KOPT-K1 (cell line): ENCODE data around the gene SLC4A1AP.
A peak's percentile ranks its signal among the peaks of the same experiment; 100 is the strongest.
"Not testable (repeated sequence)": the region's sequence is repeated elsewhere in the genome, so short reads cannot be mapped to it uniquely, and the experiment has no call there.

Experiments used
- H3K27ac ChIP-seq: fragments of 200-600 bp; sonication (generic); 2 replicates; pipeline ENCODE4 v1.5.1; 2016; ENCODE audit warnings: antibody characterized with exemption, mild to moderate bottlenecking, low read depth, low read length; ENCODE audit not compliant: poor library complexity, severe bottlenecking
- H3K36me3 ChIP-seq: fragments of 200-600 bp; sonication (generic); 2 replicates; pipeline ENCODE4 v1.5.1; 2017; ENCODE audit warnings: antibody characterized with exemption, mild to moderate bottlenecking, low read length, moderate library complexity; ENCODE audit not compliant: insufficient read depth
- H3K9me3 ChIP-seq: fragments of 200-600 bp; sonication (generic); 2 replicates; pipeline ENCODE4 v1.5.1; 2017; ENCODE audit warnings: antibody characterized with exemption, low read length, mild to moderate bottlenecking; ENCODE audit not compliant: insufficient read depth, poor library complexity, severe bottlenecking

Gene SLC4A1AP, protein sequence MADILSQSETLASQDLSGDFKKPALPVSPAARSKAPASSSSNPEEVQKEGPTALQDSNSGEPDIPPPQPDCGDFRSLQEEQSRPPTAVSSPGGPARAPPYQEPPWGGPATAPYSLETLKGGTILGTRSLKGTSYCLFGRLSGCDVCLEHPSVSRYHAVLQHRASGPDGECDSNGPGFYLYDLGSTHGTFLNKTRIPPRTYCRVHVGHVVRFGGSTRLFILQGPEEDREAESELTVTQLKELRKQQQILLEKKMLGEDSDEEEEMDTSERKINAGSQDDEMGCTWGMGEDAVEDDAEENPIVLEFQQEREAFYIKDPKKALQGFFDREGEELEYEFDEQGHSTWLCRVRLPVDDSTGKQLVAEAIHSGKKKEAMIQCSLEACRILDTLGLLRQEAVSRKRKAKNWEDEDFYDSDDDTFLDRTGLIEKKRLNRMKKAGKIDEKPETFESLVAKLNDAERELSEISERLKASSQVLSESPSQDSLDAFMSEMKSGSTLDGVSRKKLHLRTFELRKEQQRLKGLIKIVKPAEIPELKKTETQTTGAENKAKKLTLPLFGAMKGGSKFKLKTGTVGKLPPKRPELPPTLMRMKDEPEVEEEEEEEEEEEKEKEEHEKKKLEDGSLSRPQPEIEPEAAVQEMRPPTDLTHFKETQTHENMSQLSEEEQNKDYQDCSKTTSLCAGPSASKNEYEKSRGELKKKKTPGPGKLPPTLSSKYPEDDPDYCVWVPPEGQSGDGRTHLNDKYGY

DNA sequence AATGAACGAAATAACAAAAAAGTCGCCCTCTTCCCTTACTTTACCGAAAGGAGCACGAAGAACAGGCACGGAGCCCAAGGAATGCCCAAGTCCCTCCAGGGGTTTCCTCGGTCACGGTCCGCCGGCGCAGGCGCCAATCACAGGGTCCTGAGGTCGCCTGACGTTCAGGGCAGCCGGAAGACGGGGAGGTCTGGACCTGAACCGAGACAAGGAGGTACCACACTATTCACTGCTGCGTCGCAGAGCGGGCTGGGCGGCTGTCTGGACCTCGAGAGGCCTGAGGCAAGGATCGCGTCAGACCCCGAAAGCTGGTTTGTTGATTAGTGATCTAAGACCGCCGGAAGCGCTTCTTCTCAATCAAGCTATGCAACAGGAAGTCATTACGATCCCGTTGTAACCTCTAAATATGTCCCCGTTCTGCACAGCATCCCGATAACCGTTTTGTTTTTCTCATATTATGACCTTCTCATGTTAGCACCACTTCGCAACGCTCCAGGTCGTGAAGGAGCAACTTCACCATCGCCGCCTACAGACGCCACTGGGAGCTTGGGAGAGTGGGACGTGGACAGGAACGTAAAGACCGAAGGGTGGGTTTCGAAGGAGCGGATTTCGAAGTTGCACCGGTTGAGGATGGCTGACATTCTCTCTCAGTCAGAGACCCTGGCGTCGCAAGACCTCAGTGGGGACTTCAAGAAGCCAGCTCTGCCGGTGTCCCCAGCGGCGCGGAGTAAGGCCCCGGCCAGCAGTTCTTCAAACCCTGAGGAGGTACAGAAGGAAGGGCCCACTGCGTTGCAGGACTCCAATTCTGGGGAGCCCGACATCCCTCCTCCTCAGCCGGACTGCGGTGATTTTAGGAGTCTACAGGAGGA, at the start of gene SLC4A1AP, which contains the start of gene SUPT7L:
Gene SLC4A1AP, plus strand, starts transcription at position 605 of the 869 bp plus-strand sequence. Its CDS starts 26 bp downstream, at position 631.
Gene SUPT7L, minus strand, starts transcription at position 330 of the 869 bp plus-strand sequence. CDS start 1,422 bp downstream, outside the sequence.
- H3K36me3 ChIP-seq: peaks cover 50% of the 10 kb centered on the region

DNA sequence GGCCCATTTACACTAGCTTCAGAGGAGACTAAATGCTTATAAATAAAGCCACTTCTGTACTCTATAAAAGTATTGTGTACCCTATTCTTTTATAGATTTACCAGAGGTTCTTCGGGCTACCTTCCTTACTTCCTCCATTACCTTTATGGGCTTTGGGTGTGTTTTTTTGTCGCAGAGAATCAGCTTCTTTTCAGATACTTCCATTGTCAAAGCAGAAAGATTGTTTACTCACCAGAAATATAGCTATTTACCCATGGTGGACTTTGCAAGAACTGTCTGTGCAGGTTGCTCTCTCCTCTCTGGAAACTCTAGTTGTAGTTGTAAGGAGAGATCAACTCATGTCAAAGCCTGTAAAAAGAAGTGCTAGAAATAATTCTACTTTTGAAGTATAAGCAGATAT, 49.7 kb upstream of the SLC4A1AP start:
- H3K9me3 ChIP-seq: no peaks in the 10 kb centered on the region
- no peak overlapping the region for H3K27ac ChIP-seq
- peaks cover 81% of the 10 kb centered on the region for H3K36me3 ChIP-seq

More for the DNA sequence above, at the start of gene SLC4A1AP, which contains the start of gene SUPT7L:
- Histone ChIP-seq H3K9me3 (no peaks in the 10 kb centered on the region), H3K27ac (peak within 1 kb of the TSS; percentile 81)

DNA sequence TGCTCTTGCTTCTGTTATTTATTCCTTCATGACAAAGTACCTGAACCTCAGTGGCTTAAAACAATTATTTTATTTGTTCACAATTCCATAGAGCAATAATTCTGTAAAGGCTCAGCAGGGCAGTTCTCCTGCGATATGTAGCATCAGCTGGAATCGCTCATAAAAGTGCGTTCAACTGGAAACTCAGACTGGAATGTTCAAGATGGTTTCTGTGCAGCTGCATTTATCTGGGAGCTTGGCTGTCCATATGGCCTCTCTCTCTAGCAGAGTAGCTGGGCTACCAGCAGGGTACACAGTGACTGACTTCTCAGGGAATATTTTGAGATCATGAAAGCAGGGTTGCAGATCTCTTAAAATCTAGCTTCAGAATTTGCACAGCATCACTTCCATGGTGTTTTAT, 48.4 kb upstream of the SLC4A1AP start:
- Histone ChIP-seq H3K36me3 (peaks cover 86% of the 10 kb centered on the region), H3K27ac (no peak overlapping the region), H3K9me3 (no peaks in the 10 kb centered on the region)

DNA sequence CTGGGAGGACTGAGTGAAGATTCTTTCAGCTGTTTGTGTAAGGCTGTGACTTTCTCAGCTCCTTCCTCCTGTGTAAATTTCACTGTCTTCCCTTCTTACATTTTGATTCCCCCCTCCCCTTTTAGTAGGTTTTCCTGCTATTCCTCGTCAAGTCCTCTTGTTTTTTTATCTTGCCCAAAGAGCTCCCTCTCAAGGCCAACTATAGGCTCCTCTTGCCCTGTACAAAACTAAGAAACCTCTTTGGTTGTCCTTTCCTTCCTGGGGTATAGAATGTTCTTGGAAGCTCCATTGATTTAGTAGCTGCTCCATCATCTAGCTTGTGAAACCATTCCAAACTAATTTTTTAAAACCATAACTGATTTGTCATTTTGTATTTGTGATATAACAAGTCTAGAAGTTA, 42.2 kb upstream of the SLC4A1AP start:
- peaks cover 87% of the 10 kb centered on the region for H3K36me3 ChIP-seq
- H3K9me3 ChIP-seq: no peaks in the 10 kb centered on the region
- no peak overlapping the region for H3K27ac ChIP-seq

DNA sequence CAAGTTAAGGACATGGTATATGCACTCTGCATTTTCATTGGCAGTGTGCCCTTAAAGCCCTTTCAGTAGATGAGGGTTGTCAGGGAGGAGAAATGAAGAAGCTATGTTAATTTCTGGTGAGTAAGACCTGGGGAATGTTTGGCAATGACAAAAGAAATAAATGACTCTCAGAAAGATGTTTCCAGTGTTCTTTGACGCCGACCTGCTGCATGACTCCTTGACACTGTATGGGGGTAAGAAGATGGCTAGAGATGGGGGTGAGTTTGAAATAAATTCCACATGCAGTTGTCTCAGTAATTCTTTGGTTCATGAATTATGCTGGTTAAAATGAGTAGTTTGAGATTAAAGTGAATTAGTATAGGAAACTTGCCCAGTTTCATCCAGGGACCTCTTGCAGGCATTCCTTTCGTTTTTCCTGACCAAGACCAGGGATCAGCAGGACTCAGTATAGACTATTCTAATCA, 40.7 kb upstream of the SLC4A1AP start:
- Histone ChIP-seq H3K36me3 (peaks cover 73% of the 10 kb centered on the region), H3K9me3 (no peaks in the 10 kb centered on the region), H3K27ac (no peak overlapping the region)

DNA sequence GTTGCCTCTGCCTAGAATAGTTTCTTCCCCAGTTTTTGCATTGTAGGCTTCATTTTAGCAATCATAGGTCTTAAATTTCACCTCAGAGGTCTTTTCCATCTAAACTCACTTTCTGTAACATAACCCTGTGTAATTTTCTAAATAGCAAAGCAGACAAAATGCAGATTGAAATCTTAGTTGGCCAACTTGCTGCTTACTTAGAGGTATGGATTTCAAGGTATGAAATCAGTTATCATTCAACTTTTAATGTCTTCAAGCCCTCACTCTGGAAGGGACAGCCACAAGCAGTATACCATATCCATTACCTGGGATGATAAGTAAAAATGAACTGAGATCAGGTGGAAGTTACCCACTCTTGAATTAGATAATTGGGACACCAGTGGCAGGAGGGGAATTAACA, 38.7 kb upstream of the SLC4A1AP start:
- Histone ChIP-seq H3K36me3 (peaks cover 53% of the 10 kb centered on the region), H3K27ac (no peak overlapping the region), H3K9me3 (no peaks in the 10 kb centered on the region)

DNA sequence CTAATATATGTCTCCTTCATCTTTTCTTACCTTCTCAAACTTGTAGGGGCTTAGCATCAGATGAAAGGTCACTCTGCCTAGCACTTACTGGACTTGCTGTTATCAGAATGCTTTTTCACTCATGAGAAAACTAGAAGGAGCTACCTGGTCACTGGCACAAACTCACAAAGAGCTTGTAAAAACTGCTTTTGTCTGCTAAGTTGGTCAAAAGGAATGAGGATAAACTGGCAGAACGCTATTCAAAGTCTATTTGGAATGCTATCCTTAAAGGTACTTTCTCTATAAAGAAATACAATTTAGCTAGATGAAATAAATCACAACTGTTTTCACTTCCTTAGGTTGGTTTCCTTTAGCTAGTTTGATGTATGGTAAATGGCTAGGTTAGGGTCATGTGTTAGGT, 37.4 kb upstream of the SLC4A1AP start:
- not testable (repeated sequence) for H3K27ac ChIP-seq, H3K9me3 ChIP-seq
- peaks cover 50% of the 10 kb centered on the region for H3K36me3 ChIP-seq

DNA sequence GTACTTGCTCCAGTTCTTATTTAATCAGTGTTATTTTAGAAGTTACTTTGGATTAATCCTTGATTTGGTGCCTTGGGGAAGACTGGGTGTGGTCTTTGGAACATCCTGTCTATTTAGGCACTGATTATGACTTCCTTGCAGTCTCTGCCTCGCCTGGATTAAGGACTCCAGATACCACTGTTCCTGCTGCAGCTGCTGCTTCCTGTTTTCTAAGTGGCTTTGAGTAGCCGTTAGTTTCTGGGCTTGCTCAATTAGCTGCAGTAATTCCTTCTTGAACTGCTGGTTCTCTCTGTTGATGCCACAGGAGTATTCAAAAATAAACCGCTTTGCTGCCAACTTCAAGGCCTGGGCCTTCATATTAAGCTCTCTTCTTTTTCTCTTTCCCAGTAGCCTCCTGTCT, 36.8 kb upstream of the SLC4A1AP start:
- H3K27ac ChIP-seq, H3K9me3 ChIP-seq: not testable (repeated sequence)
- peaks cover 50% of the 10 kb centered on the region for H3K36me3 ChIP-seq

DNA sequence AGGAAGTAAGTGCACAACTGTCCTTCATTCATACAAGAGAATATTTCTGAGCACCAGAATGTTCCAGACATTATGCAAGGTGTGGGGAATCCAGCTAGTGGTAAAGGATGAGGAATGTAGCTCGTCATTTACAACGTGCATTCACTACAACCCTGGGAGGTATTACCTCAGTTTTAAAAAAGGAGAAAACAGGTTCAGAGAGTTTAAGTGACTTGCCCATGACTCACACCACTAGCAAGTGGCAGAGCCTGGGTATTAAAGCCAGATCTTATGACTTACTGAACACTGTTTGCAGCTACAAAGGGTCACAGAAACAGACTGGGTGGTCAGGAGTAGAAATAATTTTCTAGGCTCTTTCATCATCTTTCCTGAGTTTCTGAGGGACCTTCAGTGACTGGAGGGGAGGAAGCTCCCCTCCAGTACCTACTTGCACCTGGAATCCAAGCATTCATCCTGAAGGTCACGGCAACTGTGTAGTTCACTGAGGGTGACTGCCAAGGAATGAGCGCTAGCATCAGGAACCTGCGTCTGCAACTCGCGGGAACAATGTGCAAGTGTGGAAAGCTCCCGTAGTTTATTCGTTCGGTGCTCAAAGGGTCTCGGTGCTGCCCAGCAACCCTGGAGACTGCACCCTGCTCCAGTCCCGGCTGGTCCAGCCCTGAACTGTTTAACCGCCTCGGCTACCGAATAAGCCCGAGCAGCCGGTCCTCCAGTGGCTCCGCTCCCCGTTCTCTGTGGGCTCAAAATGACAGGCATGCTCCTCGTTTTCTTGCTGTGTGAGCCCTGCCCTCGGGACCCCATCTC, 35.5 kb upstream of the SLC4A1AP start:
- Histone ChIP-seq H3K9me3 (no peaks in the 10 kb centered on the region), H3K27ac (peak overlapping the region; percentile 72), H3K36me3 (peaks cover 49% of the 10 kb centered on the region)

DNA sequence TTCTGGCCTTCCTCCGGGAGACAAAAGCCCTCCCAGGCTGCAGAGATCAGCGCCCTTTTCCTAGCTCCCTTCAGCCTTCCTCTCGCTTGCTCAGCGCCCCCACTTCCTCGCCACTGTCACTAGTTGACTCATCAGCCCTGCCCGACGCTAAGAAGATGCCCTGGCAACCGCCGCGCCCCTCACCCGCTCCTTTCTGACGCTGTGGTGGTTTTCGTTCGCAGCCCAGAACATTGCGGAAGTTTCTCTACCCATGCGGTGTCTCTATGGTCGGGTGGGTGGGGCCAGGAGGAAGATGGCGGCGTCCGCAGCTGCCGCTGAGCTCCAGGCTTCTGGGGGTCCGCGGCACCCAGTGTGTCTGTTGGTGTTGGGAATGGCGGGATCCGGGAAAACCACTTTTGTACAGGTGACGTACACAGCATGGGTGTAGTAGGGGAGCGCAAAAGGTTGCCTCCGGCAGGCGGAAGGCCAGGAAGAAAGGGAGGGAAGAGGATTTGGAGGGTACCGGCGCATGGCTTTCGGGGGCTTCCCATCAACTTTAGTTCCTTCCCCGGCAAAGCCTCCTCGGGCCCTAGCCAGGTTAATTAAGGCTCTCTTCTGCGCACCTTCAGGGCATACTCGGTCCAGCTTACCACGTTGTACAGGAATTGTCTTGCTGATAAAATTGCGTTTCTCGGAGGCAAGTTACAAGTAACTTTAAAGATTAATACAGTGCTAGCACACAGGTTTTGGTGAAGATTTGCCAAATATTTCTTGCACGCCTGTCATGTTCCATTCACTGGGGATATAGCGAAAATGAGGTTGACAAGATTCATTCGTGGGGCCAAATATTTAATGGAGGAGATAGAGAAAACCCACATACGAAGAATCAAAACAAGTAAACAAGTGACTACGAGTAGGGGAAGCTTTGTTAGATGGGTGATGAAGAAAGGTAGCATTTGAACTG, 34.7 kb upstream of the SLC4A1AP start, which contains the start of the genes CCDC121 and GPN1:
Gene CCDC121, minus strand, starts transcription at position 246 of the 943 bp plus-strand sequence. CDS start 1,213 bp downstream, outside the sequence.
Gene GPN1, plus strand, starts transcription at position 284 of the 943 bp plus-strand sequence. Its CDS starts 9 bp downstream, at position 293.
- no peaks in the 10 kb centered on the region for H3K9me3 ChIP-seq
- H3K27ac ChIP-seq: peak within 1 kb of the TSS; percentile 72
- peaks cover 49% of the 10 kb centered on the region for H3K36me3 ChIP-seq

DNA sequence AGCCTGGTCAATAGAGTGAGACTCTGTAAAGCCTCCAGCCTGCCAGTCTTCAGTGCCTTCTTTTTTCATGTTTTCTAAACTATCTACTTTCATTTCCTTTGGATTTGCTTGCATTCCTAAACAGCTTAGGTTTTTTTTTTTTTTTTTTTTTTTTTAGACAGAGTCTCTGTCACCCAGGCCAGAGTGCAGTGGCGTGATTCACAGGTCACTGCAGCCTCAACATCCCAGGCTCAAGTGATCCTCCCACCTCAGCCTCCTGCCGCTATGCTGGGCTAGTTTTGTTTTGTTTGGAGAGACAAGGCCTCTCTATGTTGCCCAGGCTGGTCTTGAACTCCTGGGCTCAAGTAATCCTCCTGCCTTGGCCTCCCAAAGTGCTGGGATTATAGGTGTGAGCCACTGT, 33.4 kb upstream of the SLC4A1AP start:
- H3K36me3 ChIP-seq: peaks cover 48% of the 10 kb centered on the region
- not testable (repeated sequence) for H3K27ac ChIP-seq, H3K9me3 ChIP-seq

DNA sequence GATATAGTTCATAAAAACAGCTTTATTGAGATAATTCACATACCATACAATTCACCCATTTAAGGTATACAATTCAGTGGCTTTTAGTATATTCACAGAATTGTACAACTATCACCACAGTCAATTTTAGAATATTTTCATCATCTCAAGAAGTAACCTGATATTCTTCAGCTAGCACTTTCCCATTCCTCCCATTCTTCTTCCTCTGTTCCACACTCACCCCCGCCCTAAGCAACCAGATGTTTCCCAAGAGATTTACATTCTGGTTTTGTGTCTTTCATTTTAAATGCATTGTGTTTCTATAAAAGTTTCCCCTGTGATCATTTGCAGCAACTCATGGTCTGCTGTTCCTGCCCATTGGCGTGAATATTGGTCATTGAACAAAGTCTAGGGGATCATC, 29.4 kb upstream of the SLC4A1AP start:
- H3K9me3 ChIP-seq: no peaks in the 10 kb centered on the region

DNA sequence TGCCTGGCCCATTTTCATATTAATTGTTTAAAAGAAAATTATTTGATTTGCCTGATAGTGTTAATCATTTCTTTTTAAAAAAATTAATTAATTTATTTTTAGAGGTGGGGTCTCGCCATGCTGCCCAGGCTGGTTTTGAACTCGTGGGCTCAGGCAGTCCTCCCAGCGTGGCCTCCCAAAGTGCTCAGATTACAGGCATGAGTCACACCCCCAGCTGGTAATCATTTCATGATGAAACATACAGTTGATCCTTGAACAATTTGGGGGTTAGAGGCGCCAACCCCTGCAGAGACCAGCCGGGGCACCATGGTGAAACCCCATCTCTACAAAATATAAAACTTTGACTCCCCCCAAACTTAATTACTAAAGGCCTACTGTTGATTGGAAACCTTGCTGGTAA, 26.9 kb upstream of the SLC4A1AP start:
- no peak overlapping the region for H3K27ac ChIP-seq
- peaks cover 92% of the 10 kb centered on the region for H3K36me3 ChIP-seq
- no peaks in the 10 kb centered on the region for H3K9me3 ChIP-seq

More for the DNA sequence above, 29.4 kb upstream of the SLC4A1AP start:
- Histone ChIP-seq H3K36me3 (peaks cover 83% of the 10 kb centered on the region), H3K27ac (no peak overlapping the region)
